ENCODE measurements around the gene DNM1. TPM values are rescaled to one million over a fixed set of nuclear protein-coding genes. Genes with fewer than 3 reads are reported as not detected.

DNM1 gene
- total and polyA plus RNA-seq, 2 donors (not counting 3 experiments of a cell fraction or from before 2014, with no cell fraction given): 0.59 to 2.9 TPM

GRCh38 chr9:128218172-128218517 is 15.0 kb downstream of the DNM1 start:
- no peak overlapping the region for H2AFZ ChIP-seq (ENCODE audit: low read depth, low read length)
- H3K9me3 ChIP-seq (replicated peaks; ENCODE audit: control insufficient read depth, insufficient read depth, low read length): no peaks in the 10 kb centered on the region
- intact Hi-C loops (cut with micrococcal nuclease): loop anchor here (2.0 kb wide), 1 partner anchor 13 kb away; no protein-coding TSS in a partner anchor
- no peak overlapping the region for H3K4me3 ChIP-seq (replicated peaks in 1 of 3; ENCODE audit: insufficient read depth in 1 of 3, low read depth in 1 of 3, low read length in 3 of 3)
- no peak for FAIRE-seq
- H3K27ac ChIP-seq (ENCODE audit: insufficient read depth, low read depth, low read length): no peak overlapping the region
- dilution Hi-C loops (cut with MboI; ENCODE audit: extremely low pct_ligation_motif_present, low sequenced_read_pairs): no loop called here
- no peak overlapping the region for H3K9ac ChIP-seq (replicated peaks; ENCODE audit: extremely low read depth, insufficient read depth, low read length)
- H4K20me1 ChIP-seq (replicated peaks; ENCODE audit: control insufficient read depth, extremely low read depth, insufficient read depth, low read length): no peaks in the 10 kb centered on the region
- ChIA-PET CTCF (interaction anchor here (0.7 to 1.4 kb wide), 4 partner anchors 11 to 37 kb away, joined by 3 to 6 read pairs (median 4); no protein-coding TSS in a partner anchor), POLR2A (interaction anchor here (0.6 kb wide), 1 partner anchor 18 kb away, joined by 3 read pairs; no protein-coding TSS in a partner anchor)
- H3K79me2 ChIP-seq (ENCODE audit: control insufficient read depth, insufficient read depth, low read length): no peaks in the 10 kb centered on the region
- no peaks in the 10 kb centered on the region for H3K9me1 ChIP-seq (replicated peaks; ENCODE audit: control insufficient read depth, extremely low read depth, insufficient read depth, low read length)
- peaks cover 3% of the 10 kb centered on the region for H3K4me1 ChIP-seq (ENCODE audit: control insufficient read depth, extremely low read depth, insufficient read depth, low read length)
- no peak overlapping the region for H3K4me2 ChIP-seq (ENCODE audit: insufficient read depth, low read length)
- TF ChIP-seq MYC (IDR thresholded peaks at IDR 0.05; ENCODE audit: low read depth, low read length): no peak
- TF ChIP-seq, protein P1, sequence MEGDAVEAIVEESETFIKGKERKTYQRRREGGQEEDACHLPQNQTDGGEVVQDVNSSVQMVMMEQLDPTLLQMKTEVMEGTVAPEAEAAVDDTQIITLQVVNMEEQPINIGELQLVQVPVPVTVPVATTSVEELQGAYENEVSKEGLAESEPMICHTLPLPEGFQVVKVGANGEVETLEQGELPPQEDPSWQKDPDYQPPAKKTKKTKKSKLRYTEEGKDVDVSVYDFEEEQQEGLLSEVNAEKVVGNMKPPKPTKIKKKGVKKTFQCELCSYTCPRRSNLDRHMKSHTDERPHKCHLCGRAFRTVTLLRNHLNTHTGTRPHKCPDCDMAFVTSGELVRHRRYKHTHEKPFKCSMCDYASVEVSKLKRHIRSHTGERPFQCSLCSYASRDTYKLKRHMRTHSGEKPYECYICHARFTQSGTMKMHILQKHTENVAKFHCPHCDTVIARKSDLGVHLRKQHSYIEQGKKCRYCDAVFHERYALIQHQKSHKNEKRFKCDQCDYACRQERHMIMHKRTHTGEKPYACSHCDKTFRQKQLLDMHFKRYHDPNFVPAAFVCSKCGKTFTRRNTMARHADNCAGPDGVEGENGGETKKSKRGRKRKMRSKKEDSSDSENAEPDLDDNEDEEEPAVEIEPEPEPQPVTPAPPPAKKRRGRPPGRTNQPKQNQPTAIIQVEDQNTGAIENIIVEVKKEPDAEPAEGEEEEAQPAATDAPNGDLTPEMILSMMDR (IDR thresholded peaks at IDR 0.05; ENCODE audit: extremely low read depth in 1 of 2, insufficient read depth in 1 of 2, low read depth in 1 of 2, low read length in 2 of 2): no peak
- no TSS peak for BruUV-seq (replicated peaks)
- no peaks in the 10 kb centered on the region for H3K36me3 ChIP-seq (ENCODE audit: control insufficient read depth in 2 of 2, extremely low read depth in 1 of 2, insufficient read depth in 2 of 2, low read length in 2 of 2)
- peaks cover 0 to 2% of the 10 kb centered on the region in 2 experiments for H3K27me3 ChIP-seq (ENCODE audit: control insufficient read depth in 2 of 2, insufficient read depth in 2 of 2, low read length in 2 of 2)
- no peak for DNase-seq (ENCODE audit: low read depth, low spot score)

DNA sequence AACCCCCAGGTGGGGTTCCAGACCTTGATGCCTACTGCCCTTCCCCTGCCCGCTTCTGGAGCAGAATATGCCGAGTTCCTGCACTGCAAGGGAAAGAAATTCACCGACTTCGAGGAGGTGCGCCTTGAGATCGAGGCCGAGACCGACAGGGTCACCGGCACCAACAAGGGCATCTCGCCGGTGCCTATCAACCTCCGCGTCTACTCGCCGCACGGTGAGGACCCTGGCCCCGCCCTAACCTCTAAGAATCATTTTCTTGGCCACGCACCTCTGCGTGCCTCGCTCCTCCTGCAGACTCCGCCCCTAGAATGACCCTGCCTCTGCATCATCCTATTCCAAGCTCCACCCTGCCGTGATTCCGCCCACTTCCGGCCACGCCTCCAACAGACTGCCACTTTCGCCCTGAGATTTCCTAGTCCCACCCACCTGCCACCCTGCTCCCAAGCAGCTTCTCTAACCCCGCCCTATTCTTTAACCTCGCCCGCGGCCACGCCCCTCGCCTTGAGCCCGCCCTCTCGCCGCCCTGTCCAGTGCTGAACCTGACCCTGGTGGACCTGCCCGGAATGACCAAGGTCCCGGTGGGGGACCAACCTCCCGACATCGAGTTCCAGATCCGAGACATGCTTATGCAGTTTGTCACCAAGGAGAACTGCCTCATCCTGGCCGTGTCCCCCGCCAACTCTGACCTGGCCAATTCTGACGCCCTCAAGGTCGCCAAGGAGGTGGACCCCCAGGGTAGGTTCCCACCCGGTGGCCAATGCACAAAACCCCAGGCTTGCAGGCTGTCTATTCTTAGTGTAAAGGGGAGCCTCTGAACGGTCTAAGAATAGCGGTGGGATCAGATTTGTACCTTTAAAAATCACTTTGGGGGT is 15.6 kb downstream of the DNM1 start:
- POLR2A ChIA-PET: interaction anchor here (0.6 kb wide), 1 partner anchor 18 kb away, joined by 3 read pairs; no protein-coding TSS in a partner anchor
- Histone ChIP-seq H4K20me1 (replicated peaks; ENCODE audit: control insufficient read depth, extremely low read depth, insufficient read depth, low read length) (no peaks in the 10 kb centered on the region), H3K4me1 (ENCODE audit: control insufficient read depth, extremely low read depth, insufficient read depth, low read length) (peaks cover 3% of the 10 kb centered on the region), H3K9me3 (replicated peaks; ENCODE audit: control insufficient read depth, insufficient read depth, low read length) (no peaks in the 10 kb centered on the region), H2AFZ (ENCODE audit: low read depth, low read length) (no peak overlapping the region), H3K9ac (replicated peaks; ENCODE audit: extremely low read depth, insufficient read depth, low read length) (no peak overlapping the region), H3K27me3 (ENCODE audit: control insufficient read depth in 2 of 2, insufficient read depth in 2 of 2, low read length in 2 of 2) (peaks cover 0 to under 1% of the 10 kb centered on the region in 2 experiments), H3K4me2 (ENCODE audit: insufficient read depth, low read length) (peak overlapping the region; percentile 44), H3K9me1 (replicated peaks; ENCODE audit: control insufficient read depth, extremely low read depth, insufficient read depth, low read length) (no peaks in the 10 kb centered on the region), H3K27ac (ENCODE audit: insufficient read depth, low read depth, low read length) (no peak overlapping the region), H3K36me3 (ENCODE audit: control insufficient read depth in 2 of 2, extremely low read depth in 1 of 2, insufficient read depth in 2 of 2, low read length in 2 of 2) (no peaks in the 10 kb centered on the region), H3K79me2 (ENCODE audit: control insufficient read depth, insufficient read depth, low read length) (no peaks in the 10 kb centered on the region), H3K4me3 (replicated peaks in 1 of 3; ENCODE audit: insufficient read depth in 1 of 3, low read depth in 1 of 3, low read length in 3 of 3) (peak overlapping the region in 1 of 3 experiments; percentile 8)
- DNase-seq (ENCODE audit: low read depth, low spot score): peak; percentile 90
- intact Hi-C loops (cut with micrococcal nuclease) (loop anchor here (2.0 kb wide), 1 partner anchor 14 kb away; no protein-coding TSS in a partner anchor), dilution Hi-C loops (cut with MboI; ENCODE audit: extremely low pct_ligation_motif_present, low sequenced_read_pairs) (no loop called here)
- peak; percentile 93 for FAIRE-seq
- CTCF ChIA-PET: interaction anchor here (0.6 to 1.4 kb wide), 6 partner anchors 12 to 152 kb away, joined by 3 to 6 read pairs (median 4); partner anchors contain the start of genes DNM1 and URM1
- no TSS peak for BruUV-seq (replicated peaks)
- TF ChIP-seq FOS (IDR thresholded peaks at IDR 0.05; ENCODE audit: borderline replicate concordance, insufficient read depth, low read length) (no peak), MYC (IDR thresholded peaks at IDR 0.05; ENCODE audit: low read depth, low read length) (no peak)
- TF ChIP-seq, protein P1 (IDR thresholded peaks at IDR 0.05; ENCODE audit: extremely low read depth in 1 of 2, insufficient read depth in 1 of 2, low read depth in 1 of 2, low read length in 2 of 2): peak in 1 of 2 donors; percentile 1
